GM21619 (cell line): ENCODE data around the gene BBS1.
"Not testable (repeated sequence)": the region's sequence is repeated elsewhere in the genome, so short reads cannot be mapped to it uniquely, and the experiment has no call there.

Experiments
- ATAC-seq: cut with Tn5 transposase; IDR thresholded peaks from one replicate; pipeline ENCODE4 v1.9.1; 2021; ENCODE audit not compliant: unreplicated experiment

The BBS1 gene

DNA sequence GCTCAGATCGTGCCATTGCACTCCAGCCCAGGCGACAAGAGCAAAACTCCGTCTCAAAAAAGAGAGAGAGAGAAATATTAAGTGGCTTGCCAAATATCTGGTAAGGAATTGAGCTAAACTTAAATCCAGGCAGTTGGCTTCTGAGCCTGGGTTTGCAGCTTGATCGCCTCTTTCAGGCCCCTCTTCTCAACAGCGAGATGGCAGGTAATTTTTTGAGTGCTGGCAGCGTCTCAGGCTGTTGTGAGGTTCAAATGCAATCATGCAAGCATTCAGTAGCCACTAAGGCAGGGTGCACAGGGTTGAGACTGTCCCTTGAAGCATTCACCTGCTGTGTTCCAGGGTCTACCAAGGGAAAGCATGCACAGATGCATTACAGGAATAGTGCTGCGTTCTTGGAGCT lies 58.6 kb downstream of the BBS1 start:
- ATAC-seq: no peak

GRCh38 chr11:66570079-66570849 lies 59.8 kb downstream of the BBS1 start:
- no peak for ATAC-seq

- ATAC-seq: no peak
Observed at GRCh38 chr11:66570850-66571180, 60.4 kb downstream of the BBS1 start.

GRCh38 chr11:66579017-66579606 lies 68.7 kb downstream of the BBS1 start:
- no peak for ATAC-seq

GRCh38 chr11:66580803-66581202 lies 70.4 kb downstream of the BBS1 start:
- ATAC-seq: no peak

- no peak for ATAC-seq
Observed at GRCh38 chr11:66581261-66581660, 70.8 kb downstream of the BBS1 start.

- not testable (repeated sequence) for ATAC-seq
Observed at GRCh38 chr11:66582565-66583147, 72.2 kb downstream of the BBS1 start.
